ENCODE results near the gene ANO10. TPM values are rescaled to one million over a fixed set of nuclear protein-coding genes. Genes with fewer than 3 reads are reported as not detected.
"Not testable (repeated sequence)": the region's sequence is repeated elsewhere in the genome, so short reads cannot be mapped to it uniquely, and the experiment has no call there.

The ANO10 gene
- polyA plus RNA-seq, 3 donors: 11.2 to 24.8 (median 21.6) TPM

GRCh38 chr3:43491807-43492206, 130.0 kb downstream of the ANO10 start:
- H3K4me2 ChIP-seq (replicated peaks; ENCODE audit: extremely low read depth, low read length, poor library complexity, severe bottlenecking); H3K9ac ChIP-seq (ENCODE audit: insufficient read depth, low read length, poor library complexity, severe bottlenecking); H3K36me3 Mint-ChIP-seq; H3K4me1 ChIP-seq (ENCODE audit: control insufficient read depth in 1 of 2, insufficient read depth in 2 of 2, low read length in 2 of 2); H3K9me3 ChIP-seq (replicated peaks in 1 of 2; ENCODE audit: control insufficient read depth in 1 of 2, insufficient read depth in 1 of 2, low read length in 2 of 2); H3K27me3 ChIP-seq (ENCODE audit: control insufficient read depth in 2 of 2, insufficient read depth in 2 of 2, low read length in 2 of 2); H3K4me3 Mint-ChIP-seq; H3K9me3 Mint-ChIP-seq; H3K79me2 ChIP-seq (ENCODE audit: insufficient read depth, low read length); H3K27ac ChIP-seq (ENCODE audit: low read depth in 1 of 2, low read length in 2 of 2); H2AFZ ChIP-seq (ENCODE audit: insufficient read depth, low read depth, low read length, poor library complexity, severe bottlenecking); H3K4me1 Mint-ChIP-seq; intact Hi-C loops (cut with micrococcal nuclease); H4K20me1 ChIP-seq (ENCODE audit: insufficient read depth, low read length); DNase-seq; H3K36me3 ChIP-seq (replicated peaks in 1 of 2; ENCODE audit: control insufficient read depth in 1 of 2, insufficient read depth in 2 of 2, low read length in 2 of 2); H3K4me3 ChIP-seq (replicated peaks in 1 of 3; ENCODE audit: low read depth in 2 of 3, low read length in 3 of 3); H3K27me3 Mint-ChIP-seq (ENCODE audit: low read depth in 3 of 3): not testable (repeated sequence)
- H3K27ac Mint-ChIP-seq: peak overlapping the region in 1 of 7 donors; percentile 40
- no CpG with 5 or more reads among the region's 3 CpGs for WGBS (ENCODE audit: insufficient coverage)

GRCh38 chr3:43490640-43491185, 131.1 kb downstream of the ANO10 start:
- H3K4me3 Mint-ChIP-seq: no peak overlapping the region
- no peaks in the 10 kb centered on the region for H3K4me1 ChIP-seq (ENCODE audit: control insufficient read depth in 1 of 2, insufficient read depth in 2 of 2, low read length in 2 of 2)
- peaks cover 0 to 9% of the 10 kb centered on the region in 2 donors for H3K36me3 Mint-ChIP-seq
- H3K9me3 Mint-ChIP-seq: peaks cover 0 to 5% (median 3%) of the 10 kb centered on the region in 7 donors
- no peak for TF ChIP-seq CTCF (IDR thresholded peaks at IDR 0.05)
- no peaks in the 10 kb centered on the region for H3K27me3 ChIP-seq (ENCODE audit: control insufficient read depth in 2 of 2, insufficient read depth in 2 of 2, low read length in 2 of 2)
- DNase-seq: no peak
- no peaks in the 10 kb centered on the region for H4K20me1 ChIP-seq (ENCODE audit: insufficient read depth, low read length)
- H3K27me3 Mint-ChIP-seq (ENCODE audit: low read depth in 3 of 3): peaks cover 0 to 2% (median 0%) of the 10 kb centered on the region in 3 donors
- no peak overlapping the region for H3K9ac ChIP-seq (ENCODE audit: insufficient read depth, low read length, poor library complexity, severe bottlenecking)
- H3K4me2 ChIP-seq (replicated peaks; ENCODE audit: extremely low read depth, low read length, poor library complexity, severe bottlenecking): no peak overlapping the region
- H3K79me2 ChIP-seq (ENCODE audit: insufficient read depth, low read length): no peaks in the 10 kb centered on the region
- intact Hi-C loops (cut with micrococcal nuclease): no loop called here
- no peak overlapping the region for H3K4me3 ChIP-seq (replicated peaks in 1 of 3; ENCODE audit: low read depth in 2 of 3, low read length in 3 of 3)
- H2AFZ ChIP-seq (ENCODE audit: insufficient read depth, low read depth, low read length, poor library complexity, severe bottlenecking): no peak overlapping the region
- H3K4me1 Mint-ChIP-seq: peaks cover 5% of the 10 kb centered on the region
- no peak overlapping the region for H3K27ac Mint-ChIP-seq
- no peak overlapping the region for H3K27ac ChIP-seq (ENCODE audit: low read depth in 1 of 2, low read length in 2 of 2)
- H3K9me3 ChIP-seq (replicated peaks in 1 of 2; ENCODE audit: control insufficient read depth in 1 of 2, insufficient read depth in 1 of 2, low read length in 2 of 2): peaks cover 0 to 1% of the 10 kb centered on the region in 2 donors
- H3K36me3 ChIP-seq (replicated peaks in 1 of 2; ENCODE audit: control insufficient read depth in 1 of 2, insufficient read depth in 2 of 2, low read length in 2 of 2): no peaks in the 10 kb centered on the region
- WGBS (ENCODE audit: insufficient coverage): 100% methylated on average over 4 of the region's 7 CpGs
